GM18951 (cell line): ENCODE results near the gene DACT2.
"Not testable (repeated sequence)": the region's sequence is repeated elsewhere in the genome, so short reads cannot be mapped to it uniquely, and the experiment has no call there.

Source experiments
- POLR2A ChIP-seq: IDR thresholded peaks from 4 replicates; pipeline ENCODE4 v1.6.1; 2011; ENCODE audit warnings: mild to moderate bottlenecking; ENCODE audit not compliant: insufficient read length, insufficient read depth; ENCODE audit errors: extremely low read depth
- in situ Hi-C: fragments of 300-500 bp; cut with MboI; formaldehyde crosslinking; loops from one replicate; pipeline ENCODE4 v1.12.0; 2022; ENCODE audit warnings: low sequenced_read_pairs, mixed read lengths, inconsistent platforms; ENCODE audit not compliant: unreplicated experiment

The DACT2 gene

DNA sequence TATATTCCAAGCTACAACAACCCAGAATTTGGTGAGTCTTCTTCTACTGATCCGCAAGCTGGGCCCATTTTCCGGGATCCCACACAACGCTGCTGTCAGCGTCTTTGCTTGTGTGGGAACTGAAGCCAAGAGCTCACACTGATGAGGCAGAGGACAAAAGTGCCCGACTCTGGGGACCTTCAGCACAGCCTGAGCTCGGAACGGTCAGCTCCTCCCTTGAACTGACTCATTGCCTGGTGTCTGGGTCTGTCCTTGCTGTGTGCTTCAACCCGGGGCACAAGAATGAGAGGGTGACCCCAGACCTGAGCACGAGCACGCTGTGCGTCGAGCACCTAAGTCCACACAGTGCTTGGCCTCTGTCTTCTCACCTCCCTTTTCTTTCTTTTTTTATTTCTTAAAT lies 33.5 kb downstream of the DACT2 start:
- TF ChIP-seq POLR2A, result no peak
- in situ Hi-C loops, result no loop called here

DNA sequence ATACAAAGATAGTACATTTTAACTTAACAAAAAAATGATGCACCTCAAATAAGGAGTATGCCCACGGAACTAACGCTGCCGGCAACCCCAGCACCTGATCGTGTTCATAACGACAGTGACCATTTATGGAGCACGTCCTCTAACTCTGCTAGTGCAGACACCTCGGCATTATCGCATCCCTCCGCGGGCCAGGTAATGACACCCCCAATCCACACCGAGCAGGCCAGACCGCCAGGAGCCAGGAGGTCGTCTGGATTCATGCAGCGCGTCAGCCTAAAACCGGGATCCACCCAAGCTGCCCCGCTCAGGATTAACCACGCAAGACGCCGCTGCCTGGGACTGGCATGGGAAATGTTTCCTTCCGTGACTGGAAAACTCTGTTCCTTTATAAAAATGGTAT lies 34.1 kb downstream of the DACT2 start:
- TF ChIP-seq POLR2A, result no peak
- in situ Hi-C loops, result no loop called here

GRCh38 chr6:168284187-168284586 lies 35.4 kb downstream of the DACT2 start:
- TF ChIP-seq POLR2A, result no peak
- in situ Hi-C loops, result no loop called here

DNA sequence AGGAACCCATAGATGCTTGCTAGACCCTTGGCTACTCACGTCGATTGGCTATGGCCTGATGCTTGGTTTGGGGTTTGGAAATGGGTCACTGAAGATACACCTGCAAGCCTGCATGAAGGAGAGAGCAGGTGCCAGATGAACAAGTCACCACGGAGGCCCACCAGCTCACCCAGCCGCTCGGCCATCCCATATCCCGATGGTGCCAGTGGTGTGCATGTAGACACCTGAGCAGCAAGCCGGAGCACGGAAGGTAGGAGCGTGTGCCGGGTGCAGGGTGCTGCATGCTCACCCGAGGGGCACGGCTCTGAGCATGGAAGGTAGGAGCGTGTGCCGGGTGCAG lies 35.9 kb downstream of the DACT2 start:
- in situ Hi-C loops, result no loop called here

DNA sequence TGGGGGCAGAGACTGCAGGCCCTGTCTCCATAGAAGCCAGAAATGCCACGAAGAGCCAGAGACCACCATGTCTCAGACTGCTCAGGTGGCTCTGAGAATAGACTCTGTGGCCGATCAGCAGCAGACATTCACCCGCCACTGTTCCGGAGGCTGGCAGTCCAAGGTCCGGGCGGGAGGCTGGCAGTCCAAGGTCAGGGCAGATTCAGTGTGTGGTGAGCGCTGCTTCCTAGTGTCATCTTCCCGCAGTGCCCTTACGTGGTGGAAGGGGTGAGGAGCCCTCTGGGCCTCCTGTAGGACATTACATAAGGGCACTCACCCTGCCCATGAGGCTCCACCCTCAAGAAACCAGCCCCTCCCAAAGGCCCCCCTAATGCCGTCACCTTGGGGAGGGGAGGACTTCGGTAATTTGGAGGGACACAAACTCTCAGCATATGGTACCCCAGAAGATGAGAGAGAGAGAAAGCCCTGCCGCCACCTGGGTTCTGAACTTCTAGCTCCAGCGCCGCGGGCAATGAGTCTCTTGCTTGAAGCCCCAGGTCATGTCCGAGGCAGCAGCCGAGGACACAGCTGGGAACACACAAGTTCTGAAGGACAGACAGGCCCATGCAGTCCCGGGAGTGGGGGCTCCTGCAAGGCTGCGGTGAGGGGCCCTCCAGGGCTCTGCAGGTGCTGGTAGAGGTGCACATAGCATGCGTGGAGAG lies 36.4 kb downstream of the DACT2 start:
- no peak for TF ChIP-seq POLR2A
- in situ Hi-C loops, result no loop called here

More for the DNA sequence above, 35.9 kb downstream of the DACT2 start:
- no peak for TF ChIP-seq POLR2A

- TF ChIP-seq POLR2A, result no peak
- in situ Hi-C loops, result no loop called here
Measured at GRCh38 chr6:168281826-168282225, 37.8 kb downstream of the DACT2 start.

- in situ Hi-C loops, result not testable (repeated sequence)
Measured at GRCh38 chr6:168281314-168281713, 38.3 kb downstream of the DACT2 start.

GRCh38 chr6:168280899-168281245 lies 38.7 kb downstream of the DACT2 start:
- TF ChIP-seq POLR2A, result no peak
- in situ Hi-C loops, result no loop called here

DNA sequence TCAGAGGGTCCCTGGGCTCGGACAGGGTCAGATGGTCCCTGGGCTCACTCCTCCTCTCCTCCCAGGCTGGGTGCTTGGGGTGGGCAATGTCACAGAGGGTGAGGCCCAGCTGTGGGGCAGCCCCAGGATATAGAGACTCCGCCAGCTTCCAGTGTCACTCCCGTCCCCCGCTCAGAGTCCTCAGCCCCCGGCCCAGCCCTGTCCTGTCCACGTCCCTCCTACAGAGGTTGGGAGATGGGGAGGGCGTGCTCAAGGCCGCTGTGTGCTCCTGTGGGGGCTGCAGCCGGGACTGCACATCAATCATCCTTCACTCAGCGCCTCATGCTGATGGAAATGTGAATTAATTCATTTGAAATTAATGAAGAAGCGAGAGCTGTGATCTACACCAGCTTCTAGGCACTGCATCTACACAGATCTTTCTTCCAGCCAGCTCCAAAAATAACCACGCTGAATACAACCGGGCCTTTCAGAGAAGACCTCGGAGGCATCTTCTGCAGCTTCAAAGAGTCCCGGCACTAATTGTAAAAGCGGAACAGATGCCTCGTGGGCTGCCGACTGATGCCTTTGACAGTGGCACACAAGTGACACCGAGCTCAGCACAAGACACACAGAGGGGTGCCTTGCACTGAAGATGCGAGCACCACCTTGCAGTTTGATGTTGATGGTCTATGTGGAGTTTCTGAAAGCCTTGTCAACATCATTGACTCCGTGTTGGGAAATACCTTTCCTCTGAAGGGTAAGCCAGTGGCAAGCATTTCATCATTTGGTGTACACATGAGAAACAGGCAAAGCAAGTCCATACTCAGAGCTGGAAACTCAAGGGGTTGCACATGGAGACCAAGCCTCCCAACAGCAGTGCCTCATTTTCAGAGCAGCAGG lies 39.3 kb downstream of the DACT2 start:
- no peak for TF ChIP-seq POLR2A
- in situ Hi-C loops, result no loop called here

GRCh38 chr6:168279403-168279935 lies 40.1 kb downstream of the DACT2 start:
- no peak for TF ChIP-seq POLR2A
- in situ Hi-C loops, result no loop called here

DNA sequence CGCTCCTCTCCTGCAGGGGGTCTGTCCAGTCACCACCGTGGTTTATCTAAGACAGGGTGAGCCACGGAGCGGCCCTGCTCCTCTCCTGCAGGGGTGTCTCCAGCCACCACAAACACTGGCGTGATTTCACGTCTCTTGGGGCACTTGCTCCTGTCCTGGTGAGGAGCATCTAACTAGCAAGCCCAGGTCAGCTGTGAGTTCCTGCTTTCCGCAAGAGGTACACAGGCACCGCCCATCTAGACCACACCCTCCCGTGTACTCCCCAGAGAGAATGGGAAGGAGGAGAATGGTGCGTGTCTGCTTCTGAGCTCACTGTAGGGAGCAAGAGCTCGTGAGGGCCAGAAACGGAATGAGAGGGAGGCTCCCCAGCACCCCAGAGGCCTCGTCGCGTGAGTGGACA lies 40.7 kb downstream of the DACT2 start:
- no peak for TF ChIP-seq POLR2A
- in situ Hi-C loops, result no loop called here

DNA sequence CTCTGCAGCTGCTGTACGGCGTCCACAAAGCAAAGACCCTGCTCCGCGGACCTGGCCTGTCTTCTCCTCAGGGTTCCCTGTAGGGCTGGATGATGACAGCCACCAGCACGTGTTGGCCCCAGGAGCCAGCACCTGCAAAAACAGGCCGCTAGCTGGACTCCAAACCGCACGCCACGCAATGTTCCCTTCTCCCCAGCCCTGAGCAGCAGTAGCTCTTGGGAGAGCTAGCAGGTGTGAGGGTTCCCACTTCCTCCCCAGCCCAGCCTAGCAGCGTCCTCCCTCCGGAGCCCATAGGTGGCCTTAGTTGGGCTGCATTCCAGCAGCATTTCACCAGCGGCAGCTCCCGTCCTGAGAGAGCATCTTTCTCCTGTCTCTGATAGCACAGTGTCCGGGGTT lies 42.3 kb downstream of the DACT2 start:
- in situ Hi-C loops, result no loop called here
- TF ChIP-seq POLR2A, result no peak

DNA sequence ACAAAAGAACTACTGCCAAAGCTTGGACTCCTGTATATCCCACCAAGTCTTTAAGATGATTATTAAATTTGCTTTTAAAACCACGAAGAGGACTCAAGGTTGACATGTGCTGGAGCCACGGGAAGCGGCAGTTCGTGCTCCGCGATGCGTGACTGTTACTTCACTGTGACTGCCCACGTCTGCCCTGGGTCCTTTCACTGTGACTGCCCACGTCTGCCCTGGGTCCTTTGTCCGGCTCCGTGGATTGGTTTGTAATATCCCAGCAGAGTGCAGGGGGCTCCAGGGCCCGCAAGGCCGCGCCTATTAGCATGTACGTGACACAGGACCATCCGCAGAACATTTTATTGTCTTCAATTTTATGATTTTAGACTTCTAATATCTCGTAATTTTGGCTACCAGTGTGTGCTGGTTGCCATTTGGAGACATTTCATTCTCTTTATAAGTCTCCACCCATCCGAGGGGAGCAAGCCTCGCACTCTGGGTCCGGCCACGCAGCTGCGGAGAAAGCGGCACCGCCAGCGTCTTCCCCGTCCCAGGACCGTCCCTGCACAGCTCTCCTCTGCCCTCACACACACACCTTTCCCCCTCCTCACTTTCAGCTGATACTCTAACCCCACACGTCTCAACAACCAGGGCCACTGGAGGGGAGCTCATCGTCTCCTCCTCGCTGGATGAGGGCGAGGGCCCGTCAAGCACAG lies 42.9 kb downstream of the DACT2 start:
- in situ Hi-C loops, result no loop called here
- TF ChIP-seq POLR2A, result no peak
